HPDE6-E6E7 (cell line): Measurements from ENCODE around the gene DDR1.

Experiments used
- DNase-seq: peaks from one replicate; pipeline ENCODE4 v3.0.0; 2011; ENCODE audit warnings: missing footprints; ENCODE audit errors: extremely low spot score

DDR1 gene

DNA sequence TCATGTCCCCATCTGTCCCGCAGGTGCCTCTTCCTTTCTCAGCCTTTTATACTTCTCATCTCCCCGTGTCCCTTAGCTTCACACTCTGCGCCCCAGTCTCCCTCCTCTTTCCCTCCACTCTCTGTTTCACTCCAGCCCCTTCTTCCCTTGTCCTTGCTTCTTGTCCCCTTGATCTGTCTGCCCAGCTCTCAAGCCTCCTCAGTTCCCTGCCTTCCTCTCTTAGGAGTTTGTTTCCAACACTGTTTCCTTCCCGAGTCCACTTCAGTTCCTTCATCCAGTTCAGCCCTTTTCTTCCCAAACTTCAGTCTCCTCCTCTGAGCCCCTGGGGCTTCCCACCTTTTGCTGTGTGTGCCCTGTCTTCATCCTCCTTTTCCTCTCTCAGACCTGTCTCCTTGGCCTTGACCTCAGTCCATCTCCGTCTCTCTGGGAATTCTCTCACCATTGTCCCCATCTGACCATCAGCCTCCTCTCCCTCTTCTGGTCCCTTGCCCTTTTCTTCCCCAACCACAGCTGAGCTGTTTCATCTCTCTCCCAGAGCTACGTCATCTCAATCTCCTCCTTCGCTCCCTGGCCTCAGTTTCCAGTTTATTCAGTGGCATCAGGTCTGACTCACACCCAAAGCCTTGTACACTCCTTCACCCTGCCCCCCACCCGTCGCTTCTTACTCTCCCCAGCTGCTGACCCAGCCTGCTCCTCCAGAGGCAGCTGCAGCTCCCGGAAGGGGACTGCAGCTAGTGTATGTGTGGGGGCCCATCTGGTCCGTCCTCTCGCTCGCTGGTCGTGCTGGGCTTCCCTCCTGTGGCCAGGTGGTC lies 2.7 kb upstream of the DDR1 start:
- DNase-seq, result no peak

DNA sequence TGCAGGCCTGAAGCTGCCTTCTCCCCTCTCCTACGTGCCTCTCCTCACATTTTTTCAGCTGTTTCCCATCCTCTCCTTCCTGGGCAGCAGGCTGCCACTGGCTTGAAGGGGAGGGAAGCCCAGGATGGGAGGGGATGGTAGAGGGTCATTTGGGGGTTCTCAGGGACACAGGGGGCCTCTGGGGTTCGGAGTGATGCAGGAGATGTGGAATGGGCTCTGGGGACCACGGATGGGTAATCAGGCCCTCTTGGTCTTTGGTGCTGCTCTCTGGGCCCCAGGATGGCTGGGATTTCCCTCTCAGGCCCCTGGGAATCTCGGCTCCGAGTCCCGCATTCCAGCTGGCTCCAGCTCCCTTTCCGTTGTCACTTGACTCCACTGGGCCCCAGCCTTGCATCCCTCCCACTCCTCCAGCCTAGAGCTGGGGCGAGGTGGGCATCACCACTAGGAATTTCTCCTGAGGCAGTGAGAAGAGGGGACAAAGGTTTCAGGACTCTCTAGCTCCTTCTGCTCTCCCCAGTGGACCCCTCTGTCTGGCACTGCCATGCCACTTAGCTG lies 2.0 kb upstream of the DDR1 start:
- no peak for DNase-seq

GRCh38 chr6:30882759-30883684 lies 1.3 kb upstream of the DDR1 start:
- DNase-seq, result peak; percentile 85

GRCh38 chr6:30884521-30885480 lies 482 bp downstream of the DDR1 start:
- no peak for DNase-seq

- DNase-seq, result no peak
Measured at GRCh38 chr6:30885481-30885998, 1.2 kb downstream of the DDR1 start.

DNA sequence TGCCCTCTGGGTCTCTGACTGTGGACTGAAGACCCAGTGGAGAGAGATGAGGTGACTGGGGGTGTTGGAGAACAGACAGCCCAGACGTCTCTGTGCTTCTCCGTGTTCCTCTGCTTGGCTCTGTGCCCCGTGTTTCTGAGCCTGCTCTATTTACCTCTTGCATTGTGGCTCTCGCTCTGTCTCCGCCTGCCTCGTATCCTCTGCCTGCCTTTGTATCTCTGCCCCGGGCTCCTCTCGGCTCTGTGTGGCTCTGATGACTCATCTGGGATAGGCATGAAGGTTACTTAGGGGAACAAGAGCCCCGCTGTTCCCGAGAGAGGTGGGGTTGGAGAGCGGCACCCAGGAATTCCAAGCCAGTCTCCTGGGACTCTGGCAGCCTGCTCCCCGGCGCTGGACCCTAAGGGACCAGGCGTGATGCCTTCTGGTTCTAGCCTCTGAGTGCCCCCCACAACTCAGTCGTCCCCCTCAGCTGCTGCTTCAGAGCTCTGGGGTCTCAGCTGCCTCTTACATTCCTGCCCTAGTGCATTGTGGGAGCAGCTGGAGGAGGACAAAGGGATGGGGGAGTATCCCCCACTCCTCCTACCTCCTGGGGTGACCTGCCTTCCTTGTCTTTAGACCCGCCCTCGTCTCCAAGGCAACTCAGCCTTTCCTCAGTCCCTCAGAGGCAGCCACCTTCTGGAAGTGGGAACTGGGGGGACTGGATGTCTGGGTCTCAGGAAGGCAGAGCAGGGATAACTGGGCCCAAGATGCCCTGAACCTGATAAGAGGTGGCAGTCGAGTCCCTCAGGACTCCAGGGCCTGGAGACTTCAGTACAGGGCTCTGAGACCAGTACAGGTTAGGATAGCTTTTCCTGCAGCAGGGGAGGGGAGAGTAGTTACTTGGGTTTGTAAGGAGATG lies 1.9 kb downstream of the DDR1 start:
- DNase-seq, result peak; percentile 89

GRCh38 chr6:30886897-30887255 lies 2.6 kb downstream of the DDR1 start:
- DNase-seq, result no peak

GRCh38 chr6:30887901-30888815 lies 3.8 kb downstream of the DDR1 start:
- no peak for DNase-seq

DNA sequence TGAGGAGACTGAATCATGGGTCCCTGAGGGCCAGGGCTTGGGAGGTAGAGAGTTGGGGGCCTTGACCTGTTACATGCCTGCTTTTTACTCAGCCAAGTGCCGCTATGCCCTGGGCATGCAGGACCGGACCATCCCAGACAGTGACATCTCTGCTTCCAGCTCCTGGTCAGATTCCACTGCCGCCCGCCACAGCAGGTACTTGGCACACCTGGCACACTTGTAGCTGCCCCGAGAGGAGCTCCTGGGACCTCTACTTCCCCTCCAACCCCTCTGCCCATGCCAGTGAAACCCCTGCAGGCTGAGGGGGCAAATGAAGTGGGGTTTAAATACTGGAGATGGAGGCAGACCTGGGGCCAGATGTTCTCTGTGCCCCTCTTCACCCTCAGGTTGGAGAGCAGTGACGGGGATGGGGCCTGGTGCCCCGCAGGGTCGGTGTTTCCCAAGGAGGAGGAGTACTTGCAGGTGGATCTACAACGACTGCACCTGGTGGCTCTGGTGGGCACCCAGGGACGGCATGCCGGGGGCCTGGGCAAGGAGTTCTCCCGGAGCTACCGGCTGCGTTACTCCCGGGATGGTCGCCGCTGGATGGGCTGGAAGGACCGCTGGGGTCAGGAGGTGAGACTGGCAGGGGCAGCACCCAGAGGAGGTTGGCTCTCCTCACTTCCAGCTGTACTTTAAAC lies 4.6 kb downstream of the DDR1 start:
- no peak for DNase-seq

GRCh38 chr6:30889496-30889885 lies 5.2 kb downstream of the DDR1 start:
- no peak for DNase-seq

DNA sequence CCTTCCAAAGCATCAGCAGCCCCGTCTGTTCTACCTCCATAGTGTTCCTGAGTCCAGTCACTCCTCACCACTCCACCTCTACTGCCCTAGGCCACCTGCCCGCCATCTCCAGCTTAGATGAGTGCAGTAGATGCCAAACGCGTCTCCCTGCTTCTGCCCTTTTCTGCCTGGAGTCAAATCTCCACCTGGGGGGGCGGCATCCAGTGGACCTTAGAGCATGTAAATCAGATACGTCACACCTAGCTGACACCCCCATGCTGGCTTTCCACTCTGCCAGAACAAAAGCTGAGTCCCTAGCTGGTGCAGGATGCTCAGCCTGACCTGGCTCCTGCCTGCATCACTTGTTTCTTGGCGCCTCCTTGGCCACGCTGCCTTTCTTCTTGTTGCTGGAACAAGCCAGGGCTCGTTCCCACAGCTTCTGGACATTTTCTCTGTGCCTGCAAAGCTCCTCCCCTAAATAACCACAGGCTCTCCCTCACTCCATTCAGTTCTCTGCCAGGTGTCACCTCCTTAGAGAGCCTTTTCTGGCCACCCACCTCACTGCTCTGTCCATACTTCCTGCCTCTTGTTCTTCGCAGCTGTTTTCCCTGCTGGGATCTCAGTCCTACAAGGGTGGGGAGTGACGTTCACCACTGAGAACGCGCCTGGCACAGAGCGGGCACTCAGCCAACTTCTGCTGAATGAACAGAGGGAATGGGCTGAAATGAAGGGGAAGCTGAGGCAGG lies 5.8 kb downstream of the DDR1 start:
- DNase-seq, result no peak

GRCh38 chr6:30890646-30891449 lies 6.5 kb downstream of the DDR1 start:
- no peak for DNase-seq

DNA sequence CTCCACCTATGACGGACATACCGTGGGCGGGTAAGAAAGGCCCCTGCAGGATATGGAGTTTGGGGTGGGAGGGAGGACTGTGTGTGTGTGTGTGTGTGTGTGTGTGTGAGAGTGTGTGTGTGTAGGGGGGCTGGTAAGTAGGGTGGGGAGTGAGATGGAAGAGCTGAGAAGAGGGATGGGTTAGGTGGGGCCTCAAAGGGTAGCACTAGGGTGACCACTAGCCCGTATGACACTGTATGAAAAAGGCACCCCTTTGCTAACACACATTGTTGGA lies 7.1 kb downstream of the DDR1 start:
- DNase-seq, result no peak

- no peak for DNase-seq
Measured at GRCh38 chr6:30891816-30892538, 7.7 kb downstream of the DDR1 start.

DNA sequence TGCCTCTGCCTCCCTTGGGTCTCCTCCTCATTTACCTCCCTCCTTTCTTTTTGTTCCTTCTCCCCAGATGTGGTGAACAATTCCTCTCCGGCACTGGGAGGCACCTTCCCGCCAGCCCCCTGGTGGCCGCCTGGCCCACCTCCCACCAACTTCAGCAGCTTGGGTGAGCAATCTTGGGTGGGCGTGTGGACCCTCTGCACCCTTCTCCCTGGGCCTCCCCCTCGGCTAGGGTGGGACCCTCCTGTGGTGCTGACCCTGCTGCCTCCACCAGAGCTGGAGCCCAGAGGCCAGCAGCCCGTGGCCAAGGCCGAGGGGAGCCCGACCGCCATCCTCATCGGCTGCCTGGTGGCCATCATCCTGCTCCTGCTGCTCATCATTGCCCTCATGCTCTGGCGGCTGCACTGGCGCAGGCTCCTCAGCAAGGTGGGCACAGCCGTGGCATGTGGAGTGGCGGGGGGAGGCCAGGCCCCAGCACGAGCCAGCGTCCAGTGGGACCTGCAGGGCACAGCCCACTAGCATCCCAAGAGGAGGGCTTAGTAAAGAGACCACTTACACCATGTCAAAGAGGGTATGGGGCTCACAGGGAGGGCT lies 8.8 kb downstream of the DDR1 start:
- no peak for DNase-seq

- no peak for DNase-seq
Measured at GRCh38 chr6:30893666-30894065, 9.3 kb downstream of the DDR1 start.
